GM08714 (cell line): ENCODE measurements around the gene ZBTB7C.

Experiments
- H3K4me3 ChIP-seq: fragments of 200-500 bp; sonication (Bioruptor generic); 2 replicates; pipeline ENCODE4 v1.5.1; 2014; ENCODE audit warnings: mild to moderate bottlenecking, low read length, inconsistent platforms
- ZNF274 ChIP-seq: IDR thresholded peaks from 2 replicates; pipeline ENCODE4 v1.6.1; 2012; ENCODE audit warnings: mild to moderate bottlenecking, low read depth, low read length

ZBTB7C gene

GRCh38 chr18:48319801-48320638 is 89.2 kb downstream of the ZBTB7C start:
- TF ChIP-seq ZNF274, result no peak

GRCh38 chr18:48318436-48318835 is 90.7 kb downstream of the ZBTB7C start:
- H3K4me3 ChIP-seq, result no peak overlapping the region
- no peak for TF ChIP-seq ZNF274

More at GRCh38 chr18:48319801-48320638, 89.2 kb downstream of the ZBTB7C start:
- no peak overlapping the region for H3K4me3 ChIP-seq

- no peak for TF ChIP-seq ZNF274
- no peak overlapping the region for H3K4me3 ChIP-seq
Observed at GRCh38 chr18:48317781-48318381, 91.3 kb downstream of the ZBTB7C start.

- no peak overlapping the region for H3K4me3 ChIP-seq
- TF ChIP-seq ZNF274, result no peak
Observed at GRCh38 chr18:48316177-48316576, 93.0 kb downstream of the ZBTB7C start.

- no peak overlapping the region for H3K4me3 ChIP-seq
- no peak for TF ChIP-seq ZNF274
Observed at GRCh38 chr18:48314690-48315089, 94.5 kb downstream of the ZBTB7C start.

- no peak for TF ChIP-seq ZNF274
Observed at GRCh38 chr18:48313792-48314191, 95.4 kb downstream of the ZBTB7C start.

DNA sequence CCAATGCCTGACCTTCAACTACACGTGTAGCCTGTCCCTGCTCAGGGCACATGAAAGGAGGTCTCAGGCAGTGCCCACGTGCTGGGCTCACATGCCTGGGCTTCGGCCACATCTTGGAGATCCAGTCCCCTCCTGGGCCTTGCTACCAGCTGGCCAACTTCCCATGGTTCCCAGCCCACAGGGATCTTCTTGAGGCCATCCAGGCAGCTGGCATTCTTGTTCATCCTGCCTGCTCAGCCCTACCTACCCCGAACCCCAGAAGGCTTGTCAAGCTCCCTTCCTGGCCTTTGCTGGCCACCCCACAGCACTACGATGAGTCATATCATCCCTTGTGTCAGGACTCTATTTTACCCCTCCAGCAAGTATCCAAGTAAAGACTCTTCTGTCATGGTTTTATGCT is 97.1 kb downstream of the ZBTB7C start:
- H3K4me3 ChIP-seq, result no peak overlapping the region
- TF ChIP-seq ZNF274, result no peak

More at GRCh38 chr18:48313792-48314191, 95.4 kb downstream of the ZBTB7C start:
- H3K4me3 ChIP-seq, result no peak overlapping the region

GRCh38 chr18:48310999-48311398 is 98.2 kb downstream of the ZBTB7C start:
- TF ChIP-seq ZNF274, result no peak
- H3K4me3 ChIP-seq, result no peak overlapping the region

DNA sequence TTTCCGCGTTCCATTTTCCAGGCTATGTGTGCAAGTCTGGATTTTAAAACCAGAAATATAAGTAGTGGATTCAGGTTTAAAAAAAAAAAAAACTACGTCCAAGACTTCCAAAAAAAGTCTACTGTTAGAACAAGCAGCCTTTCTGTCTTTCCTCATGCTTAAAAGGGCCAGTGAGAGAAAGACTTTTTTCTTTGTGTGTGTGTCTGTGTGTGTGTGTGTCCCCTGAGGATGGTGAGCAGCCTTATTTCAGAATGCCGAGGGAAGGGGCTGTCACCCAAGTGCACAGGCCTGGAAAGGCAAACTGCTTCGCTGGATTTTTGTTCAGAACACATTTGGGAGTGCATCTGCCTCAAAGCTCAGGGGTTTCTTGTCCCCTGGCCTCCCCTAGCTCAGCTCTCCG is 98.8 kb downstream of the ZBTB7C start:
- no peak overlapping the region for H3K4me3 ChIP-seq
- TF ChIP-seq ZNF274, result no peak

GRCh38 chr18:48308755-48309575 is 100.2 kb downstream of the ZBTB7C start:
- H3K4me3 ChIP-seq, result no peak overlapping the region
- TF ChIP-seq ZNF274, result no peak

GRCh38 chr18:48308027-48308635 is 101.1 kb downstream of the ZBTB7C start:
- H3K4me3 ChIP-seq, result no peak overlapping the region
- TF ChIP-seq ZNF274, result no peak

DNA sequence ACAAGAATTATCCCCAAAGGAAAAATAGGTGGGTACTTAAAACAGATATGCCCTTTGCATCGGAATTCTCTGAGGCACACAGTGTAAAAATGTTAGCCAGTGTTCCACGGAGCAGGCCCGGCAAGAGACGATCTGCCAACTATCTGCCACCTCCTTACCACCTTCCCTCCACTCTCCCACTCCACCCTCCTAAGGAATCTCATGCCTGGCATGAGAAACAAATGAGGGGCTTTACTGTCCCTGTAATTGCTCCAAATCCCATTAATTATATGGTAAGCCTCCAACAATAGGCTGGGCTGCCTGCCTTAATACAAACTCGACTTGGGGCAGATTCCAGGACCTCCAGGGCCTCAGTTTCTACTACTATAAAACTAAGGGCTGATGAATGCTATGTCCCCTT is 102.3 kb downstream of the ZBTB7C start:
- H3K4me3 ChIP-seq, result no peak overlapping the region
- TF ChIP-seq ZNF274, result no peak

- no peak overlapping the region for H3K4me3 ChIP-seq
- no peak for TF ChIP-seq ZNF274
Observed at GRCh38 chr18:48304906-48305693, 104.1 kb downstream of the ZBTB7C start.
